ENCODE data around the gene DNAAF8.

The DNAAF8 gene

GRCh38 chr16:4724661-4725270, 9.6 kb upstream of the DNAAF8 start:
- no peak overlapping the region for H3K4me2 ChIP-seq (ENCODE audit: insufficient read depth, low read length)
- no peaks in the 10 kb centered on the region for H3K79me2 ChIP-seq (ENCODE audit: insufficient read depth, low read length)
- DNase-seq (no peak), ATAC-seq (ENCODE audit: insufficient read depth, low read depth) (no peak)
- H3K4me3 ChIP-seq (ENCODE audit: low read depth in 1 of 2, low read length in 2 of 2): no peak overlapping the region
- no peak overlapping the region for H3K27ac ChIP-seq (ENCODE audit: low read length)
- no peaks in the 10 kb centered on the region for H3K27me3 ChIP-seq (ENCODE audit: insufficient read depth, low read length, poor library complexity)
- H3K36me3 ChIP-seq (ENCODE audit: insufficient read depth, low read length): peaks cover 46% of the 10 kb centered on the region
- no peaks in the 10 kb centered on the region for H3K9me3 ChIP-seq (ENCODE audit: insufficient read depth, low read length, severe bottlenecking)
- H4K20me1 ChIP-seq (ENCODE audit: insufficient read depth, low read length): peaks cover 2% of the 10 kb centered on the region; the same call in 1 of the 2 replicates
- H2AFZ ChIP-seq (ENCODE audit: low read depth, low read length): no peak overlapping the region
- H3K9ac ChIP-seq (ENCODE audit: low read depth, low read length): no peak overlapping the region
- no peak for TF ChIP-seq CTCF (IDR thresholded peaks at IDR 0.05; ENCODE audit: borderline replicate concordance, extremely low read depth, low read length, poor library complexity, severe bottlenecking)
- TF ChIP-seq EZH2 (IDR thresholded peaks at IDR 0.05; ENCODE audit: borderline replicate concordance, low read depth, low read length, severe bottlenecking): no peak
- no peaks in the 10 kb centered on the region for H3K4me1 ChIP-seq (ENCODE audit: insufficient read depth, low read length)

- DNase-seq (no peak), ATAC-seq (ENCODE audit: insufficient read depth, low read depth) (no peak)
- Histone ChIP-seq H3K9ac (ENCODE audit: low read depth, low read length) (no peak overlapping the region), H3K4me1 (ENCODE audit: insufficient read depth, low read length) (no peaks in the 10 kb centered on the region), H3K4me3 (ENCODE audit: low read depth in 1 of 2, low read length in 2 of 2) (no peak overlapping the region), H4K20me1 (ENCODE audit: insufficient read depth, low read length) (peaks cover 2% of the 10 kb centered on the region; the same call in 1 of the 2 replicates), H3K9me3 (ENCODE audit: insufficient read depth, low read length, severe bottlenecking) (no peaks in the 10 kb centered on the region), H3K79me2 (ENCODE audit: insufficient read depth, low read length) (peaks cover 1% of the 10 kb centered on the region), H3K4me2 (ENCODE audit: insufficient read depth, low read length) (no peak overlapping the region), H3K36me3 (ENCODE audit: insufficient read depth, low read length) (peaks cover 52% of the 10 kb centered on the region), H3K27ac (ENCODE audit: low read length) (no peak overlapping the region), H3K27me3 (ENCODE audit: insufficient read depth, low read length, poor library complexity) (no peaks in the 10 kb centered on the region), H2AFZ (ENCODE audit: low read depth, low read length) (no peak overlapping the region)
- TF ChIP-seq EZH2 (IDR thresholded peaks at IDR 0.05; ENCODE audit: borderline replicate concordance, low read depth, low read length, severe bottlenecking) (no peak), CTCF (IDR thresholded peaks at IDR 0.05; ENCODE audit: borderline replicate concordance, extremely low read depth, low read length, poor library complexity, severe bottlenecking) (no peak)
Observed at GRCh38 chr16:4726616-4727015, 7.7 kb upstream of the DNAAF8 start.

DNA sequence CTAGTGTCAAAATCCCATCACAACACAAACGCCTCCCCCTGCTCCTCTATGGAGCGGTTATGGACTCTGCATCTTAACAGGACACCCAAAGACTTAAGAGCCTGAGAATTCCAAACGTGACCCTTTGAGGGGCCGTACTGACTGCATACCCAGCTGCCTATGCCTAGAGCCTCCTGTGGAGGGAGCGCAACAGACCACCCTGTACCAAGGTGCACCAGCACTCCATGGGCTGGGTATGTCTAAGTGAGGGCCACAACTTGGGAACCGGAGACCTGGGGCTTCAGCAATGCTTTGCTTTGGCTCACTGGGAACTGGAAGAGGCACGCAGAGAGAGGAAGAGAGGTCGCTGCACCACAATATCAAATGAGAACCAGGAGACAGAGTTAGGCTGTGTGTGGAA, 5.7 kb upstream of the DNAAF8 start:
- TF ChIP-seq EZH2 (IDR thresholded peaks at IDR 0.05; ENCODE audit: borderline replicate concordance, low read depth, low read length, severe bottlenecking) (no peak), CTCF (IDR thresholded peaks at IDR 0.05; ENCODE audit: borderline replicate concordance, extremely low read depth, low read length, poor library complexity, severe bottlenecking) (no peak)
- H4K20me1 ChIP-seq (ENCODE audit: insufficient read depth, low read length): peaks cover 2% of the 10 kb centered on the region; the same call in 1 of the 2 replicates

More for the DNA sequence above, 5.7 kb upstream of the DNAAF8 start:
- Histone ChIP-seq H3K27me3 (ENCODE audit: insufficient read depth, low read length, poor library complexity) (no peaks in the 10 kb centered on the region), H3K27ac (ENCODE audit: low read length) (no peak overlapping the region), H3K36me3 (ENCODE audit: insufficient read depth, low read length) (peaks cover 49% of the 10 kb centered on the region), H3K4me3 (ENCODE audit: low read depth in 1 of 2, low read length in 2 of 2) (no peak overlapping the region), H3K9me3 (ENCODE audit: insufficient read depth, low read length, severe bottlenecking) (no peaks in the 10 kb centered on the region), H3K9ac (ENCODE audit: low read depth, low read length) (no peak overlapping the region), H3K79me2 (ENCODE audit: insufficient read depth, low read length) (peaks cover 20% of the 10 kb centered on the region), H3K4me2 (ENCODE audit: insufficient read depth, low read length) (no peak overlapping the region), H2AFZ (ENCODE audit: low read depth, low read length) (no peak overlapping the region), H3K4me1 (ENCODE audit: insufficient read depth, low read length) (peaks cover 18% of the 10 kb centered on the region)
- DNase-seq (no peak), ATAC-seq (ENCODE audit: insufficient read depth, low read depth) (no peak)

Data from DND-41 (cell line).